ENCODE measurements around the gene MLF2.
"Not testable (repeated sequence)": the region's sequence is repeated elsewhere in the genome, so short reads cannot be mapped to it uniquely, and the experiment has no call there.

MLF2 gene

DNA sequence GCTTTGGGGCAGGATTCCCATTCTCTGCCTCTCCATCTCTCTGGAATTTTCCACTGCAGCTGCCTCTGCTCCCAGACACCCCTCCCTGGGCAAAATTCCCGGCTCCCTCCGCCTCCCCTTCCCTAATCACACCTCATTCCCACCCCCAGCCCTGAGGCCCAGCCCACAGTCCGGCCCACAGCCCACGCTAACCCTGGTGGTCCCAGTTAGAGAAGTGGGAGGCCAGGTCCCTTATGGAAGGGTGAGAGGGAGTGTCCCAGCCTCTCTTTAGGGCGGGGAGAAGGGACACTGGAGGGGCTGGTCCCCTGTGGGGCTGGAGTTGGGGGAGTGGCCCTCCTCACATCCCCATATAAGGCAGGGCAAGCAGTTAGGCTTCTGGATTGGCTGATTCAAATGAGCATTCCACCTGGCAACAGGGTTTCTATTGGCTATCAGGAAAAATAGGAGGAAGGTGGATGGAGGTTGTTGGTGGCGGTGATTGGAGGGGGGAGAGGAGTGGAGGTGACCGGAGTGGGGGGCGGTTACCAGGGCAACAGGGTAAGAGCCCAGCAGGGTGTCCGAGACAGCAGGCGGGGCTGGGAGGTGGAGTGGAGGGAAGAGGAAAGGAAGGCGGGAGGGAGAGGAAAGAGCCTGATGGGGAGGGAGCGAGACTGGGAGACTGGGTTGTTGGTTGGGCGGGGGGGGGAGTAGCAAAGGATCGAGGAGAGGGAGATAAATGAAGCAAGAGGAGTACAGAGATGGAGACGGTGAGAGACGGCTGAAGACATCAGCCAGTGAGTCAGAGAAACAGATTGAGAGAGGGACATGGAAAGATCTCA lies 11.3 kb upstream of the MLF2 start:
- DNase-seq: peak; percentile 24

DNA sequence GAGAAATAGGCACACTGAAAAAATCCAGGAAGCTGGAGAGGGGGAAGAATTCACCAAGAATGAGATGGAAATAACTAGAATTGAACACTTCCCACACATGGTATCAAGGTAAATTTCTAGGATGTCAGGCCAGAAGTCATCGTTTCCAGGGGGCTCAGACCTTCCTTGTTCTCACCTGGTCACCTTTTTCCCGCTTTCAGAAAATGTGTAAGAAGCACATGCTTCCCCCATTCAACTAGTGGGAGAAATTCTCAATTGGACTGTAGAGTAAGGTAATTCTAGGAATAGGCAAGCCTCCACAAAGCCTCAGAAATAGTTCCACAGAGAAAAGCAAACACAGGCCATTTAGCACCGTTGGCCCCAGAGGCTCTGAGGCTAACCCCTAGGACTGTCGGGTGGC lies 10.4 kb upstream of the MLF2 start:
- DNase-seq: no peak

DNA sequence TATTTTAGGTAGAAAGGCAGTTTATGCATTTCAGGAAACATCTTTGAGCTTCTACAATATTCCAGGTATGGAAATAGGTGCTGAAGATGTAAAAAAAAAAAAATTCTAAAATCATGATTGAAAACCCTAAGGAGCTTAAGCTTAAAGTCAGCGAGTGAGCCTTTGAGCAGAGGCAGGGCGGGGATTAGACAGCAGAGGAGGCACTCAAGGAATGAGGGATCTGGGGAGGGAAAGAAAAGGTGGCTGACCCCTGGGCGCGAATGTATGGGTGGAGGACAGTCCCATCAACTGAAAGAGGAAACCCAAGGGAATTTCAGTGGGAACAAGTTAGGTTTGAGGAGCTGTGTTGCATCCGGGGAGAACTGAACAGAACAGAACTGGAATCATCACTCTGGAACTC lies 6.8 kb upstream of the MLF2 start:
- DNase-seq: no peak

DNA sequence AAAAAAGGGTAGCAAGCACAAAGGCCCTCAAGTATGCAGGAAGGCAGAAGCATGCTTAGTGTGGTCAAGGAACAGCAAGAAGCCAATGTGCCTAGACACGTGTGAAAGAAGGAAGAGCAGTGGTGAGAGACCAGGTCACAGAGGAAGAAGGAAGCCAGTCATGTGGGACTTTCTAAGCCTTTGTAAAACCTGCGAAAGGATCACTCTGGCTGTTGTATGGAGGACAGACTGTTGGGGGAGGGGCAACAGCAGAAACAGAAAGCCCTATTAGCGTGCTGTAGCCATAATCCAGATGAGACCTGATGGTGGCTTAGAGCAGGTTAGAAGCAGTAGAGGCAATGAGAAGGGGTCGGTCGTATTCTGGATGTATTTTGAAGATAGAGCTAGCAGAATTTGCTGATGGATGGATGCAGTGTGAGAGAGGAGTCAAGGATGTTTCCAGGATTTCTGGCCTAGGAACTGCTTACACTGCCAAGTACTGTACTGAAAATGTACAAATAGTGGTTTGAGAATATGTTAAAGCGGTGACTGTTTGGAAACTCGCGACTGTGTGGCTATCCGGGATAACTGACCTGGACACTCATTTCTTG lies 5.7 kb upstream of the MLF2 start:
- DNase-seq: no peak

DNA sequence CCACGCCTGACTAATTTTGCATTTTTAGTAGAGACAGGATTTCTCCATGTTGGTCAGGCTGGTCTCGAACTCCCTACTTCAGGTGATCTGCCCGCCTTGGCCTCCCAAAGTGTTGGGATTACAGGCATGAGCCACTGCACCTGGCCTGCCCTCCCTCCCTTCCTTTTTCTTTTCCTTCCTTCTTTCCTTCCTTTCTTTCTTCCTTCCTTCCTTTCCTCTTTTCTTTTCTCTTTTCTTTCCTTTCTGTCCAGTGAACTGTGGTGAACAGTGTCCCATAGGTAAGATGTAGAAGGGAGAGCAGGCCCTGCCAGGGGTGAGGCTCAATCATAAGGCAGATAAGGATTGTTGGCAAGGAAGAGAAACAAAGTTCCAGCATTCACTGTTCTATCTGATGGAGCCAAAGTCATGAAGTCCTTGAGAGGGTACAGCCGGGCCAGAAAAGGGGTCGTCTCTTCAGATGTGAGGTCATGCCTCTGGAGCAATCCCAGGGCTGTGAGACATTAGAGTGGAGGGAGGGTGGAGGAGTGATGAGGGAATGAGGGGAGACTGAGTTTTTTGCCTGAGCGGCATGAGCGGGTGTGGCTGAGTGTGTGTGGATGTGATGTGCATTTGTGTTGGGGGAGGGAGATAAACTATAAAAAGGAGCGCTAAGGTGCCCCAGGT lies 4.2 kb upstream of the MLF2 start:
- no peak for DNase-seq

DNA sequence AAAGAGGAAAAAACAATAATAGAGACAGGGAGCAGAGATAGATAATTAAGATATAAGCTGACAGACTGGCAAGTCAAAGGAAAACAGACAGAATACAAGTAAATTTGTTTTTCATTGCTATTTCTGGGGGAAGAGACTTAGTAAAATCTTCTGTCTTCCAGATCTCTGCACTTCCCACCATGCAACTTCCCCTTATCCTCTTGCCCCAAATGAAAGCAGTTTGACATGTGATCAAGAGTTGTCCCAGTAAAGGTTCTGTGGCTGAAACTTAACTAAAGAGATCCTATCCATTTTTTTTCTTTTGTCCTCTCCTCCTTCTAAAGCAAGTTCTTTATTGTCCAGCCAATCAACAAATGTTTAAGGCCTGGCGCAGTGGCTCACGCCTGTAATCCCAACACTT lies 1.5 kb upstream of the MLF2 start:
- DNase-seq: no peak

DNA sequence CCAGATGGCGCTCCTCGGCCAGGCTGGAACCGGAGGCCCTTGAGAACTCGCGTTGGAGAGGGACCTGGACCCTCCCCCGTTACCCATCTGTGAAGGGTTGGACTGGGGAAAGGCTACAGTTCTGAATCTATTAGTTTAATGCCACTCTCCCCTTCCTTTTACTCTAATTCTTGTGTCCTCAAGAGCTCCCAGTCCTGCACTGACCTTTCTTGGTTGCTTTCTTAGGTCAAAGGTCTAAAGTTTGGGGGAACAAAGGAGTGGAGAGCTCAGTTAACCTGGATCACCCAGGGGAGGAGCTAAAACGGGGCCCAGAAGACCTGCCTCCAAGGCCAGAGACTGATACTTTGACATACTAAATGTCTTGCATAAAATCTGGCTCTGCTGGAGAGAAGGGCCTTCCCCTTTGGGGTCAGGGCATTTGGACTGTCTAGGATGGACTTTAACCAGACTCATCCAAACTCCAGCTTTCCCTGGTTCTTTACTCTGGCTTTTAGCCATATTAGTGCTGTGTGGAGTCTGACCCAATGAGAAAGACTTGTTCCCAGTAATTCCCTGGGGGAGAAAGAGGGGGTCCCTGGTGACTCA lies 923 bp upstream of the MLF2 start:
- DNase-seq: no peak

DNA sequence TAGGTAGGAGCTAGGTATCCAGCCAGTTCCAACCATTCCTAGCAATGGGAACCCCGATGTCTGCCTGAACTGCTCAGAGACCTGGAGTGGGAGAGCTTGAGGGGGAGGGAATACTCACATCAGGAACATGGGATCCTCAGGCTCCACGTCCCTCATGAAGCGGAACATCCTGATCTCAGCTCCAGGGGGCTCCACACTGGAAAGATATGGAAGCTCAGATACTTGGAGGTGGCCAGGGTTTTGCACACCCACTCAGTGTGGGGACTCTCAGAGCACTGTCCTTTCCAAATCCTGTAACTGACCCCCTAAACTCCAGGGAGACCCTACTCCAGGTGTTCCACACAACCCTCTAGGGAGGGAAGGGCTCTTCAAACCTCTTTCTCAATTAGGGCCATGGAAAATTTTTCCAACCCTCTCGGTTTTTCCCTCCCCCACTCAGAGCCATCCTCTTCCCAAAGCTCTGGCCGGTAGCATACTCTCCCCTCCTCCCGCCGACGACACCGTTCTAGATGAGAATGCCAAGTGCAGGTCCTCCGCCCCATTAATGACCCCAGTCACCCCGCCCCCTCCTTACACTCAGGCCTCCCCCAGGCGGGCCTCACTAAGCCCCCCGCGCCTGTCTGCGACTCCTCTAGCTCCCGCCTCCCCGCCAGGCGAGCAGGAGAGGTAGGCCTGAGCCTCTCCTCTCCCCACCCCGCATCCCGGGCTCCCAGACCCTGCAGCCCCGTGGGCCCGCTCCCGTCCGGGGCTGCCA lies 597 bp downstream of the MLF2 start:
- DNase-seq: peak; percentile 13

DNA sequence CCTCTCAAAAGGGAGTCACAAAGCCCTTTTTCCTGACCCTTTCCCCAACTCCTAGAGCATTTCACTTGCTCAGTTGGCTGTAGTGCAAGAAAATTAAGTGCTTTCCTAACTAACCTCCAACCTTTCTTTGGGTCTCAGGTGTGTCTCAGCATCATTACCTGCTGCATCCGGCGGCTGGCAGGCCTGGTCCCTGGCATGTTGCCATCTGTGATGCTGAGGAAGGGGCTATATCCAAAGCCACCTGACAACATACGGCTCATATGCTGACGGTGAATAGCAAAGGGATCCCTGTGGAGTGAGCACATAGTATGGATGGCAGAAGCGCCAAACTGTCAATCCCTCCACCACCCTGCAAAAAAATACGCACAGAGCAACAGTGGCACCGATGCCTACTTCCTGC lies 1.2 kb downstream of the MLF2 start:
- DNase-seq: no peak

DNA sequence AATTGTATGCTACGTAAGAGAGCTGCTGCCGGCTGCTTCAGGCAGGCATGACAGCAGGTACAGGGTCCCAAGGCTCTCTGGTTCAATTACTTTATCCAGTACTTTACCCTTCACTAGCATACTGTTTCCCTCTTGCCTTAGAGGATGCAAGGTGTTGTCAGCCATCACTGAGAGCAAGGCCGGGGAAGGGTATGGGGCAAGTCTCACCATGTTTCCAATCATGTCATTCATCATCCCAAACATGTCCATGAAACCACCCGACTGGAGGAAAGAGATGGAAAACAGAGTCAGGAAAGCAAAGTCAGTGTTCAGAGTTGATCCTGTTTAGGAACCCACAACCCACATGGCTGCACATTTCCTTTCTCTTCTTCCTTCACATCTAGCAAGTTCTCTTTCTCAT lies 2.4 kb downstream of the MLF2 start:
- DNase-seq: no peak

DNA sequence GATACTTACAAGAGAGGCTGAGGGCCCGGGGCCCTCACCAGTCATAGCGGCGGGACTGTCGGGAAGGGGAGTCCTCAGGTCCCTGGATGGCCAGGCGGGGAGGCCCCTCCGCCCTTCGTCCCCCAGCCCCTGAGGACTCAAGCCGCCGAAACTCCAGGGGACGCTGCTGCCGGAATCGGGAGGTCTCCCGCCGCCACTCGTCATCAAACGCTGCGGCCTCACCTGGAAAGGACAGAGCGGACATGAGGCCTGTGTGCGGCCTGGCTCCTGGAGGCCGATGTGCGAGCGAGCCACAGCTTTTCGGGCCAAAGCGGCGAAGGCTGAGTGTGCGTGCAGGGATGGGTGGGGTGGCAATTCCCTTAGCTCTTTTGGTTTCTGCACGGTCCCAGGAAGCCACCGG lies 4.2 kb downstream of the MLF2 start:
- no peak for DNase-seq

DNA sequence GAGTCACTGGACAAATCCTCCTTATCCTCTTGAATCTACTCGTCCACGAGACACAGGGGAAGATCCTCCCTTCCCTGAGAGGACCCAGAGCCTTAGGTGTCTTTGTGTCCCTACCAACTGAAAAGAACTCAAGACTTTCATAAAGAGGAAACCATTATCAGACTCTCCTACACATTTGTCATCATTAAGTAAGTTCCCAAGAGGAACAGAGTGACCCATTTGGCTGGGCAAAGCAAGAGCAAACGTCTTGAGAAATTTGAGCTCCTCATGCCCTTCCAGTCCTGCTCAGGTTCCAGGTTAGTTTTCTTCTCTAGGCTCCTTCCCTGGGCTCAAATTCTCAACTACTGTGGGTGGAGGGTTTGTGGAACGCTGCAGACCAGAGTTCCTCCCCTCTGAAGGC lies 5.7 kb downstream of the MLF2 start:
- no peak for DNase-seq

DNA sequence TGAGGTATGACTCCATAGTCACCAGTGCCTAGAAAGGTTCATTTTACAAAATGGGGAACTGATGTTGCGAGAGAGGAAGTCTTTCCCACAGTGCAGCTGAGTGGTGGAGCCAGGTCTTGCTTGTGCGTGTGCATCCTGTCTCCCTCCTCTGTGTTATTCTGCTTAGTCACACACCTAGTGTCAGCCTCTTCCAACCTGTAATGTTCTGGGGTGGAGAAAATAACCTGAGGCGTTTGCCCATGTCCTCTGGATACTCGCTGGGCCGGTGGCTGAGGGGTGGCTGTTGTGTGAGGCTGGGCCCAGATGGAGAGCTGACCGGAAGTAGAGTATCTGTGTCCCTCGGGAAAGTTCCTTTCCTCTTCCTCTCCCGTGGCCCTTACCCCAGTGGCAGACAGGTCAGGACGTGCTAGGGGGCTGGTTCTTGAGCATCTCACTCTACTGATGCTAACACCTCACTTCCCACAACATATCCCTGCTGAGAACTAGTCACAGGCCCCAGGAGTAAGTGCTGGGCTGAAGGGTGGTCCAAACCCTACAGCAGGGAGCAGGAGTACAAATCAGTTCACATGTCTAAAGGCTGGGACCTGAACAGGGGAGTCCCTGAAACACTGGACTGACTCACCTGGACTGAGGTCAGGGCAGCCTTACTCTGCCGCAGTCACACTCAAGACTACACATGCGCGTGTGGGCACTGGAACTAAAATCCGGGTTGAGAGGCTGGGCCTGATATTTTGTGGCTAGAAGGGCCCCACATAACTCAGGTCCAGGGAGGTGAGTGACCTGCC lies 7.0 kb downstream of the MLF2 start:
- no peak for DNase-seq

DNA sequence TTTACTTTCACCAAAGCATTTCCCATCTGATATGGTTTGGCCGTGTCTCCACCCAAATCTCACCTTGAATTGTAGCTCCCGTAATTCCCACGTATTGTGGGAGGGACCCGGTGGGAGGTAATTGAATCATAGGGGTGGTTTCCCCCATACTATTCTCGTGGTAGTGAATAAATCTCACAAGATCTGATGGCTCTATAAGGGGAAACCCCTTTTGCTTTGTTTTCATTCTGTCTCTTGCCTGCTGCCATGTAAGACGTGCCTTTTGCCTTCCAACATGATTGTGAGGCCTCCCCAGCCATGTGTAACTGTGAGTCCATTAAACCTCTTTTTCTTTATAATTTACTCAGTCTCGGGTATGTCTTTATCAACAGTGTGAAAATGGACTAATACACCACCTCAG lies 9.6 kb downstream of the MLF2 start:
- DNase-seq: not testable (repeated sequence)

DNA sequence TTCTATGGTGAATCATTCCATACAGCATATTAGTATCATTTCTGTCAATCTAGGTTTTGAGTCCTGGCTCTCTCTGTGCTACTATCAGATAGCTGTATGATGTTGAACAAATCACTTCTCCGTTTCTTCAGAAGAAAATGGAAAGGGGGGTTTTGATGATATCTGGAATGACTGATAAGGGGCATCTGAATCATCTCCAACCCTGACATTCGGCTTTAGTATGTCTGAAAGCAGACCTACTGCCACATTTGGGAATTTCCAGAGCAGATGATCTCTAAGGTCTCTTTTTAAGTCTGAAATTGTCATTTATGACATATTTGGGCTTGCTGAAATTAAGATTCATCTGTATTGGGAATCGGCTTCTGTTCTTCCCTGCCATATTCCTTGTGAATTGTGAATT lies 10.1 kb downstream of the MLF2 start:
- no peak for DNase-seq

DNA sequence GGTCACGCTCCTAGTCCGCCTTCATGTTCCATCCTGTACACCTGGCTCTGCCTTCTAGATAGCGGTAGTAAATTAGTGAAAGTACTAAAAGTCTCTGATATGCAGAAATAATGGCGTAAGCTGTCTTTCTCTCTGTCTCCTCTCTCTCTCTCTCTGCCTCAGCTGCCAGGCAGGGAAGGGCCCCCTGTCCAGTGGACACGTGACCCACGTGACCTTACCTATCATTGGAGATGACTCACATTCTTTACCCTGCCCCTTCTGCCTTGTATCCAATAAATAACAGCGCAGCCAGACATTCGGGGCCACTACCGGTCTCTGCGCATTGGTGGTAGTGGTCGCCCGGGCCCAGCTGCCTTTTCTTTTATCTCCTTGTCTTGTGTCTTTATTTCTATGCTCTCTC lies 10.9 kb downstream of the MLF2 start:
- not testable (repeated sequence) for DNase-seq

DNA sequence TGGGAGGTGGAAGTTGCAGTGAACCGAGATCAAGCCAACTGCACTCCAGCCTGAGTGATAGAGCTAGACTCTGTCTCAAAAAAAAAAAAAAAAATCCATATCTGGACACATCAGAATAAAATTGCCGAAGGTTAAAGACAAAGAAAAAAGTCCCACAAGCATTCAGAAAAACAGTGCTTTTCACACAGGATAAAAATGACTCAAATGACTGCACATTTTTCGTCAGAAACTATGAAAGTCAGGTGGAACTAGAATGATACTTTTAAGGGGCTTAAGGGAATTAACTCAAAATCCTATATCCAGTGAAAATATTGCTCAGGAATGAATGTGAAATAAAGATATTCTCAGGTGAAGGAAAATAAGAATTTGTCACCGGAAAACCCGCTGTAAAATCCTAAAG lies 16.2 kb downstream of the MLF2 start:
- DNase-seq: no peak

DNA sequence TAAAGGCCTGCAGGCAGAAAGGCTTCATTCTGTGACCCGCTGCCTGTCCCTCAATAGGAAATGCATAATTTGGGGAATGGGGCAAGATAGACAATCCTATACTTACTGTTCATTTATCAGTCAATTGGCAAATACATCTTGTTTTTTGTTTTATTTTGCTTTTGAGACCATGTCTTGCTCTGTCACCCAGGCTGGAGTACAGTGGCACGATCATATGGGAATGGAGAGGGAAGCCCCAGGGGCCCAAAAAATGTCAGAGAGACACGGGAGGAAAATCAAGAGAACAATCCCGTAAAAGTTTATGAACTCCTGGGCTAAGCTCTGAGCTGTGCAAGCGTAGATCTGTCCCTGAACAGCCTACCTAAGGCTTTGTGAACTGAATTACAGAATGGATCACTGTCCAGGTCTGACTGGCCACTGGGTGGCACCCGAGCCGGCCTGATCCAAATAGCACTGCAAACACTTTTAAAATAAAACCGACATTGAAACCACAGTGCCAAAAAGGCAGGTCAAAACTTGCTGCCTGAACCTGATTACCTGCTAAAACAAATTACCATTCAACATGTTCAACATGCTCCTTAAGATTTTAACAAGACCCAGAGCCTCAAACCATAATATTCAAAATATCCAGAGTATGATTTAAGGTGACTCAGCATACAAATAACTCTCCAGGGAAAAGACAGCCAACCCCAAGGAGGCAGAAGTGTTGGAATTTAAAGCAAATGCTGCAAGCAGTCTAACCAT lies 17.3 kb downstream of the MLF2 start:
- no peak for DNase-seq

DNA sequence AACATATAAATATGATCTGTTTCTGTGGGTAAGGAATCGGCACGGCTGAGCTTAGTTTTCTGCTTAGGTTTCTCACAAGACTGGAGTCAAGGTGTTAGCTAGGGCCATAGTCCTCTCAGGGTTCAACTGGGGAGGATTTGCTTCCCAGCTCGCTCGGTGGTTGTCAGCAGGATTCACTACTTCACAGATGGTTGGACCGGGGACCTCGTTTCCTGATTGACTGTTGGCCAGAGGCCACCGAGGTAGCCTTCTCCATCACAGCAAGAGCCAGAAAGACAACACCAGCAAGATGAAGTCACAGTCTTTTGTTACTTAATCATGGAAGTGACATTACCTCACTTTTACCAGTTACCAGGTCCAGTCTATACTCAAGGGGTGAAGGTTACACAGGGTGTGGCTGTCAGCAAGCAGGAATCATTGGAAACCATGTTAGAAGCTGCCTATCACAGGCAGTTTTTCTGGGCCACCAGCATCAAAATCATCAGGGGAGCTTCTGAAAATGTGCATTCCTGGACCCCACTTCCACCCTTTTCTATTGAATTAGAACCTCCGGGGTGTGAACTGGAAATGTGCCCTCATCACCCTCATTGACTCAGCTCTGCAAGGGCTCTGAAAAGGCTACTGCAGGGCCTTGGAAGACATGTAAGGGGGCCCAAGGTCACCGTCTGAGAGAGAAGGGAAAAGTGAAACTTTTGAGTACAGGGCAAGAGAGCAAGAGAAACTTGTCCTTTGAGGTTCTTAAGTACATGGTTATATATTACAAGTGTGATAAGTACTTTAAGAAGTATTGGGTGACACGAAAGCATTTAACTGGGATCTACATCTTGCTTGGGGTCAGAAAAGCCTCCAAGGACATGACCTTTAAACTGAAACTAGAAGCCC lies 18.2 kb downstream of the MLF2 start:
- DNase-seq: no peak

DNA sequence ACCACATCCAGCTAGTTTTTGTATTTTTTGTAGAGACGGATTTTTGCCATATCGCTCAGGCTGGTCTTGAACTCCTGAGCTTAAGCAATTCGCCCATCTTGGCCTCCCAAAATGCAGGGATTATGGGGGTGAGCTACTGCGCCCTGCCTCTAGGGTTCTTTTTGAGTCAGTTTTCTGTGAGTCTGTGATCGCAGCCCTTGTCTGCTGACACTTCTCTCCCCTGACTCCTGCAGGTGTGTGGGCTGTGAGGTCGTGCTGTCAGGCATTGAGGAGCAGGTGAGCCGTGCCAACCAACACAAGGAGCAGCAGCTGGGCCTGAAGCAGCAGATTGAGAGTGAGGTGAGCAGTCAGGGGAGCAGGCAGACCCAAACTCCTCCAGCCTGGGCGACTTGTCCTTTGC lies 22.8 kb downstream of the MLF2 start:
- DNase-seq: no peak

DNA sequence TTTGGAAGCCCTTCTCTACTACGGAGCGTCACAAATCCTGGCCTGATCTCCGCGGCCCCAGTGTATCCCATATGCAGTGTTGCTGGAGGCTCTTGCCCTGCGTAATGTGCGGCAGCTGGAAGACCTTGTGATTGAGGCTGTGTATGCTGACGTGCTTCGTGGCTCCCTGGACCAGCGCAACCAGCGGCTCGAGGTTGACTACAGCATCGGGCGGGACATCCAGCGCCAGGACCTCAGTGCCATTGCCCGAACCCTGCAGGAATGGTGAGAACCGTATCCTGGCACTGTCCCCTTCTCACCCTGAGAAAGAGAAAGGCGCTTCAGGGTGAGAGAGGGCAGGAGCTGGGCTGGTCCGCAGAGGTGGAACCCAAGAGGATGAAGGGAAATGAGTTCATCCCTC lies 23.8 kb downstream of the MLF2 start:
- DNase-seq: no peak

Data from T-helper 9 cell (primary cell).